Measurements from ENCODE around the gene PSMB5. TPM values are rescaled to one million over a fixed set of nuclear protein-coding genes. Genes with fewer than 3 reads are reported as not detected.
"Not testable (repeated sequence)": the region's sequence is repeated elsewhere in the genome, so short reads cannot be mapped to it uniquely, and the experiment has no call there.

The PSMB5 gene
- polyA plus RNA-seq, 5 donors = 155 to 205 (median 174) TPM

GRCh38 chr14:23020143-23021128 lies 14.3 kb downstream of the PSMB5 start:
- no peak for DNase-seq

GRCh38 chr14:23018107-23018506 lies 16.6 kb downstream of the PSMB5 start:
- no peak for DNase-seq

DNA sequence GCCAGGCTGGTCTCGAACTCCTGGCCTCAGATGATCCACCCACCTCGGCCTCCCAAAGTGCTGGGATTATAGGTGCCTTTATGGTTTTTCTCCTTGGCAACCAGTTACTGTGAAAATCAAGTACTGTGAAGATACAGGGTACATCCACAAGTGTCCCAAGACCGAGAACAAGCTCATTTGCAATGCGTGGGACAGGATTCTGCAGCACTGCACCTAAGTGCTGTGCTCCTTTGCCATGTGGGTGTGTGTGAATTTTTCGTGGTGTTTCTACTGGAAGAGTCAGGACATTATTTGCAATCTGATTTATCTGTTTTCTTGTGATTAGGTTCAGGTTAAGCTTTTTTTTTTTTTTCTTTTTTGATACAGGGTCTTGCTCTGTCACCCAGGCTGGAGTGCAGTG lies 17.6 kb downstream of the PSMB5 start:
- DNase-seq = no peak

DNA sequence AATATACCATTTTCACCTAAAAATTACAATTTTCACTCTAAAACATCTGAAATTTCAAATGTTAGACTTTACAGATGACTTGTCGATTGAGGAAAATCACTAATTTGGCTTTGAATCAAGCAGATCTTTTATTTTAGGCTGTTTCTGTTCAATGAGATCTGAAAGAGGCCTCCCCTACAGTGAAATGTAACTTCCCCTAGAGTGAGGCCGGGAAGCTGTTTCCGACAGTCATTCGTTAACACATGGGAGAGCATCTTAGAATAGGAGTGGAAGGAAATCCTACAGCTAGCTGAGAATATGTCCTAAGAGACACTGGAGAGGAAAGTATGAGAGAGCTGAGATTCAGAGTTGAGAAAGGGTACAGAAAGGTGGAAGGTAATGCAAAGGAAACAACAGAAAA lies 19.1 kb downstream of the PSMB5 start:
- DNase-seq = no peak

DNA sequence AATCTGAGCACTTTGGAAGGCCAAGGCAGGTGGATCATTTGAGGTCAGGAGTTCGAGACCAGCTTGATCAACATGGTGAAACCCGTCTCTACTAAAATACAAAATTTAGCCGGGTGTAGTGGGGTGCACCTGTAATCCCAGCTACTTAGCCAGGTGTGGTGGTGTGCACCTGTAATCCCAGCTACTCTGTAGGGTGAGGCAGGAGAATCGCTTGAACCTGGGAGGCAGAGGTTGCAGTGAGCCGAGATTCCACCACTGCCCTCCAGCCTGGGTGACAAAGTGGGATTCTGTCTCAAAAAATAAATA lies 21.0 kb downstream of the PSMB5 start:
- DNase-seq = not testable (repeated sequence)

DNA sequence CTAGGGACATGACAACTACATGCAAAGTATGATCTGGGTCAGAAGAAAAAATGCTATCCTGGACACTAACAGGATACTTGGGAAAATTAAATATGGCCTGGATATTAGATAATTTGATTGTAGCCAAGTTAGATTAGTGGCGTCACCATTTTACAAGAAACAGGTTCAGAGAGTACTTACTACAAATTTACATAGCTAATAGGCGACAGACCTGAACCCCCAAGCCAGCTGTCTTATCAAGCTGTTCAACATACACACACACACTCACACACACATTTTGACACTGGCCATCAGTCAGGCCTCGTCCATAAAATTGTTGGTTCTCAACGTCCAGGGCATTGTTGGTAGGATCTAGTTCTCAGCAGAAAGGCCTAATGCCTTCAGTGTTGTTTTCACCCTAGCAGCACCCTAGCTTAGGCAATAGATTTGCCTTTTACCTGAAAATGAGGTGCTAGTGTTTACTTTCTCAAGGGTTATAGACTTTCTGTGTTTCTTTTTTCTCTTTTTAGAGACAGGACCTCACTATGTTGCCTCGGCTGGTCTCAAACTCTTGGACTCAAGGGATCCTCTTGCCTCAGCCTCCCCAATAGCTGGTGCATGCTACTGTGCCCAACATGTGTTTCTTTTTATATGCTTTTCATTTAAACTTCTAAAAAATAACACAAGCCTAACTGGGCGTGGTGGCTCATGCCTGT lies 21.5 kb downstream of the PSMB5 start:
- no peak for DNase-seq

DNA sequence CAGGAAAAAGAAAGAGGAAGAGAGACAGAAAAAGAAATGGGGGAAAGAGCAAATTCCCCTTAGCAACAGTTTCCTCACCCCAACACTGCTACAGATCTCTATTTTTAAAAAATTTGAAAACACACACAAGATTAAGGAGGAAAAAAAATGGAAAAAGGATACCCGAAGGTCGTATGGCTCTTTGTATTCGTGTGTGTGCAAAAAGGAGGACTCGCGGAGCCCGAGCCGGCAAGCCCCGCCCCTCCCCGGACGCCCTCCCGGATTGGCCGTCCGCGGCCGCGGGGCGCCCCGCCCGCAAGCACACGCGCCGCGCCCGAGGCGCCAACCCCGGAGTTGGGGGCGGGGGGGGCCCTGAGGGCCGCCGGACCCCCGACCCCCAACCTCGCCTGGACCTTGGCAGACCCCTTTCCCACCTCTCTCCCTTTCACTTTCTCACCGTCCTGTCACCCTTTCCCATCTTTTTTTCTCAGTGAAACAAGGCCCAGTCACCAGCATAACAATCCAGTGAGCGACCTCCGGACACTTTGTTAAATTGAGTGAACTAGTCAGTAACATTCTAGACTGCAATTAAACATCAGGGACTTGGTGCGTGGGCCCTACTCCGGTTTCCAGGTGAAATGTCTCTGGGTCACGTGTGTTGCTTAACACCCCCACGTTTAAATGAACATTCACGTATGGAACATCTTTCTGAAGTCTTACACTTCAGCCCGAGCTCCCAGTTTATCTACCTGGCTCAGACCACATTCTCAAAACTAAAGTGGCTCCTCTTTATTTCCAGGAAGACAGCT lies 24.6 kb downstream of the PSMB5 start, which contains the start of gene C14orf93:
TSS of gene C14orf93 (minus strand) at position 205 of the 788 bp plus-strand sequence. CDS start 11,120 bp downstream, outside the sequence.
- DNase-seq = peak; percentile 71 to 78

GRCh38 chr14:23009483-23009938 lies 25.2 kb downstream of the PSMB5 start:
- no peak for DNase-seq

GRCh38 chr14:23008831-23009230 lies 25.9 kb downstream of the PSMB5 start:
- DNase-seq = no peak

DNA sequence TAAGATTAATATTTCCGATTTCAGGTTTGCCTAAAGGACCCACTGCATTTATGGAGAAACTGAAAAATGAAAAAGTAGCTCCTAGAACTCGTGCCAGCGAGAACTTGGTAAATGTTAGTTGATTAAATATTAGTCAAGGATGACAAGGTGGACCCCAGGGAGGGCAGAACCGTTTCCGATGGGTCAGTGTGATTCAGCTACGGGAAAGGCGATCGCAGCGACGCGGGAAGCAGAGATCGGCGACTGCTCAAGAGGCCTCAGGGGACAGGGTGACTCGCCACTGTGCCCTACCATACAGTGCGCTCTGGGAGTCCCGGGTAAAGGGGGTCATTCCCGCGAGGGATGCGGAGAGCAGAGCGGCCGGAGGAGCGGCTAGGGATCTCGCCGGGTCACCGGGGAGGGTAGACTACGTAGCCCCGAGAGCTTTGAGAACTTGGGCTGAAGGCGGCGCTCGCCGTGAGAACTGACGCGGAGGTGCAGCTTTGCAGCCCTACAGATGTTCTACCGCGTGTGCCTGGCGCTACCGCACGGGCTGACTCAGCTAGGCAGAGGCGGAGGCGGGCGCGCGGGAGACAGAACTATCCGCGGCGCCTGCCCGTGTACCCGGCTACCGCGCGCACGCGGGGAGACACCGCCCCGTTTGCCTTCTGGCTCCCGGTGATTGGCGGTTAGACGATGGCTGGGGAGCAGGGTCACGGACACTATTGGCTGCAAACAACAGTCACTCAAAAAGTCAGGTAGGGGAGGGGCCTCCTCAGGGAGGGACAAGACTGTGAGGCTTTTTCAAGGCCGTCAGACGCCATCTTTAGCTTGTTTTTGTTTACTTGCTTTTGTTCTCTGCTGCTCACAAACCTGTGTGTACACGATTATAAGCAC lies 27.9 kb downstream of the PSMB5 start:
- DNase-seq = peak; percentile 97 to 98

DNA sequence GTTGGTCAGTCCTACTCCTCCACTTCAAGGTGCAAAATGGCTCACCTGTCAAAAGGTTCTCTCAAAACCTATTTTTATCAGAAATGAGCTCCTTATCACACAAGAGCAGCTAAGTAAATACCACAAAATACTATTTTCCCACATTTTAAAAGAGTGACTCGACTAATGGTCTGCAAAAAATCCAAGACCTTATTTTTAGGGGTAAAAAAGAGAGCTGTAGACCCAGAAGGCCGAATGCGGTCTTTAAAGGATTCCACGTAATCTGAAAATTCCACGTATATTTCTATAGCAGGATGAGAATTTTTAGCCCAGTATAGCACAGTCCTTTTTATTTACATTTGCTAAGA lies 28.5 kb downstream of the PSMB5 start:
- no peak for DNase-seq

DNA sequence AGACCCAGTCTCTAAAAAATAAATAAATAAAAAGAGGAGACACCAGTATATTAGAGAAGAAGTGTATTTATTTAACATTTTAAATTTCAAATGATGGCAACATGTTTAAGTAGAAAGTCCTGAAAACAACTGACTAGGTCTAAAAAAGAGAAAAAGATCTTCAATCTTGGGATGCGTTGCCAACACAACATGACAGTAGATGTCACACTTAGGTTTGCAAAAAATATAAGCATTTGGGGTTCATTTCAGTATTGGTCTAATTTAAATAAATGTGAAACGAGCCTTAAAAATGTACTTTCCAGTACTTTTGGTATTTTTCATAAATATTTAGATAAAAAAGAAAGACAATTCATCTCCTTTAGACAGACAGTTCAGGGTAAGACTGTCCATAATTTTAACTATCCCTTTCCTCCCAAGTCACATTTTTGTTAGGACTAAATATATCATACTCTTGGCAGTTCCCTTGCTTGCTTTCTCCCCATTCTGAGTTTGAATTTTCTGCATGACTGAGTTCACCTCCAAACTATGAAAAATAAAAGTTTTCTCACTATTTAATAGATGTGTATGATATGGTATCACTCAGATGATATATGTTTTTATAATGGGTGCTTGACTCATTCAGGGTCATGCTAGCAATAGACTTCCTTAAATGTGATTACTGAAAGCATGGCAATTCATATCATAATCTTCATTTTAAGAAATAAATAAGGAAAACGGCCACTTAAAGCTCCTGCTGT lies 29.1 kb downstream of the PSMB5 start:
- no peak for DNase-seq

DNA sequence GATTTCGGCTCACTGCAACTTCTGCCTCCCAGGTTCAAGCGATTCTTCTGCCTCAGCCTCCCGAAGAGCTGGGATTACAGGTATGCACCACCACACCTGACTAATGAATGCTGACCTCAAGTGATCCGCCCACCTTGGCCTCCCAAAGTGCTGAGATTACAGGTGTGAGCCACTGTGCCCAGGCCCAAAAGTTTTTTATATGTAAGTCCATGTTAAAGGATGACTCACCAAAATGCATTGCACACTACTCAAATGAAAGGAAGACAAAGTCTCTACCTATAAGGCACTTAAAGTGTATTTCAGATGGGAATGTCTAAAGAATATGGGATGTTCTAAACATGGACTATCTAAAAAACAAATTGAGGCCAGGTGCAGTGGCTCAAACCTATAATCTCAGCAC lies 30.4 kb downstream of the PSMB5 start:
- DNase-seq = not testable (repeated sequence)

DNA sequence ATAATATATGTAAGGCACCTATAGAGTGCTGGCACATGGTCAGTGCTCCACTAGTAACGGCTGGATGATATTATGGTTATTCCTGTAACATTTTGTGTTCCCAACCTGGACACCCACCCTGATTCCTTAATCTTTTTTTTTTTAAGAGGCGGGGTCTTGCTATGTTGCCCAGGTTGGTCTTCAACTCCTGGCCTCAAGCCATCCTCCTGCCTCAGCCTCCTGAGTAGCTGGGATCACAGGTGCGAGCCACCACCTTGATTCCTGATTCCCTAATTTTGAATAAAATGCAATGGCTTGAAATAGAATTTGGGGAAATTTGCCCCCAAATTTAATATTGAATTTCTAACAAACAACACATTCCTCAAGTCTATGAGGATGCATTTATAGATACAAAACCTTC lies 32.1 kb downstream of the PSMB5 start:
- DNase-seq = no peak

DNA sequence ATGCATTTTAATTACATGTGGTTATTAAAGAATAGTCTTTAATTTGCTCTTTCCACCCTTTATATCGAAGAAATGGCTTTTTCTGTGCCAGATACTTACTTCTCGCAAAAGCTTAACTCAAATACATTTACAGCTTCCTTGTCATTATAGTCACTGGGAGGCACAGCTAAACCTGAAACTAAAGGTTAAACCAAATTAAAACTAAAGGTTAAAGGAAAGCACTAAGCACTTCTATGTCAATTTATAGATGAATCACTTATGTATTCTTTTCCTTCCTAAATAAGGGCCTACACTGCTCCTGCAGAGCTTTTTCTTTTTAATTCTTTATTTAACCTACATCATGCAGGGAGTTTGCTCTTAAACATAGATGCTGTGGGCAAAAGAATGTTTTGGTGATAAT lies 33.8 kb downstream of the PSMB5 start:
- DNase-seq = no peak

DNA sequence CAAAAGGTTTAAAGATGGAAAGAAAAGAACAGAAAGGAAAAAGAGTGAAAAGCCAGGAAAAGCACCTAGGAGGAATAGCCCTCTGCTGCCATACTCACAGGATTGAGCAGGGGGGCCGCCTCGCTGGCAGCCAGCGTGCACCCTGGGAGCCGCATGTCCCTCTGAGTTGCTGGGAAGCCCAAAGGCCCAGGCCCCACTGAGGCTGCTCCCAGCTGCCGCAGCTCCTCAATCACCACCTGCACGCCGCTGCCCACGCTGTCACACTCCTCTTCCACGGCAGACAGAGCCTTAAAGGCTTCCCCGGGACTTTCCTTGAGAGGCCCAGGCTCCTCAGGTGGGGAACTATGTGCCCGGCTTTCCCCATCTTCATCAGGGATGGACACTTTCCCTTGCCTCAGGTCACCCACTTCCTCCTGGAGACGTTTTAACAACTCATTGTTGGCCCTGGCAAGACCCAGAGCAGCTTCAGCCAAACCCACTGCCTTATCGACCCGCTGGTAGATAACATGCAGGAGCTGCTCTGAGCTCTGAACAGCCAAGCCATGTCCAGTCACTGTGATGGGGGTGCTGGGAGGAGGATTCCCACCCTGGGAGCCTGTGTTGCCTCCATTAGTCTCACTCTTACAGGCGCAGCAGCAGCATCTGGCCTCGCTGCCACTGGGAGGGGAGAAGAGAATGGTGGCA lies 36.2 kb downstream of the PSMB5 start:
- no peak for DNase-seq

GRCh38 chr14:22997676-22998323 lies 36.9 kb downstream of the PSMB5 start:
- no peak for DNase-seq

- DNase-seq = no peak
These were observed 37.7 kb downstream of the PSMB5 start for GRCh38 chr14:22996768-22997654.
